Tibial nerve (tissue), 4 donors: ENCODE data around the gene NUP188. TPM values are rescaled to one million over a fixed set of nuclear protein-coding genes. Genes with fewer than 3 reads are reported as not detected.
A peak's percentile ranks its signal among the peaks of the same experiment; 100 is the strongest.

Experiments
- DNase-seq, 2 donors: peaks; one replicate each; pipeline ENCODE4 v3.0.0-alpha.2; 2019; ENCODE audit warnings: low spot score in 2 of 2
- H3K27ac ChIP-seq, 4 donors: fragments of 200-600 bp; sonication (generic) in 3 of 4; one replicate each; pipeline ENCODE4 v1.5.1; 2017 to 2019; ENCODE audit warnings: mild to moderate bottlenecking in 1 of 4
- H3K27me3 ChIP-seq, 2 donors: fragments of 200-600 bp; sonication (generic) in 1 of 2; one replicate each; pipeline versions ENCODE4 v1.5.1 to v1.6.0; 2017 to 2019
- H3K36me3 ChIP-seq, 3 donors: fragments of 200-600 bp; sonication (generic); one replicate each; pipeline ENCODE4 v1.5.1; 2018 to 2019
- H3K4me1 ChIP-seq, 4 donors: fragments of 200-600 bp; sonication (generic) in 3 of 4; one replicate each; pipeline ENCODE4 v1.5.1; 2017 to 2019
- H3K4me3 ChIP-seq, 4 donors: fragments of 200-600 bp; sonication (generic) in 3 of 4; one replicate each; pipeline ENCODE4 v1.5.1; 2017 to 2019; ENCODE audit warnings: mild to moderate bottlenecking in 1 of 4, moderate library complexity in 1 of 4
- H3K9me3 ChIP-seq, 4 donors: fragments of 200-600 bp; sonication (generic) in 3 of 4; one replicate each; pipeline ENCODE4 v1.5.1; 2017 to 2019
- CTCF ChIP-seq, 5 experiments: fragments of 200-600 bp in 3 of 5; fragments of 450-650 bp in 2 of 5; sonication (generic) in 3 of 5; IDR thresholded peaks; one replicate each; pipeline ENCODE4 v1.5.1; 2016 to 2019; ENCODE audit warnings: antibody characterized with exemption in 5 of 5, mild to moderate bottlenecking in 3 of 5, moderate library complexity in 2 of 5
- EP300 ChIP-seq, 2 donors: sonication (generic); formaldehyde crosslinking; IDR thresholded peaks; one replicate each; pipeline ENCODE4 v1.6.1; 2017; ENCODE audit warnings: antibody characterized with exemption in 2 of 2, mild to moderate bottlenecking in 1 of 2
- POLR2A ChIP-seq, 2 donors: fragments of 450-650 bp; IDR thresholded peaks; one replicate each; pipeline ENCODE4 v1.6.1; 2017; ENCODE audit warnings: antibody characterized with exemption in 2 of 2, mild to moderate bottlenecking in 2 of 2, moderate library complexity in 2 of 2
- WGBS, 2 donors: methylation state at CpG; one replicate each; pipeline ENCODE4 v1.1.5; 2018; 5-methylcytosine and 5-hydroxymethylcytosine counted together
- total RNA-seq, 4 donors: library from RNA; depleted of rRNA; stranded (reverse); fragments of >200 nt; gene quantifications; one replicate each; pipeline ENCODE4 v1.1.0, GENCODE V29; 2016

The NUP188 gene
- total RNA-seq, 4 donors from 2014 or later: 22.9 to 76.5 (median 43.5) TPM

- H3K27ac ChIP-seq: peak overlapping the region in 1 of 4 donors; percentile 73
- no peak overlapping the region for H3K4me3 ChIP-seq
- H3K27me3 ChIP-seq: no peaks in the 10 kb centered on the region
Observed at GRCh38 chr9:129008469-129008965, 61.0 kb downstream of the NUP188 start.

GRCh38 chr9:129008986-129009583 lies 61.6 kb downstream of the NUP188 start:
- H3K4me1 ChIP-seq: peaks cover 0 to 27% (median 10%) of the 10 kb centered on the region in 4 donors
- no peak for DNase-seq
- peak overlapping the region in 1 of 4 donors; percentile 73 for H3K27ac ChIP-seq
- H3K4me3 ChIP-seq: no peak overlapping the region
- 81 to 83% methylated on average over 7 to 13 of the region's 13 CpGs for WGBS, 2 donors
- H3K36me3 ChIP-seq: peaks cover 4 to 98% (median 14%) of the 10 kb centered on the region in 3 donors
- H3K27me3 ChIP-seq: no peaks in the 10 kb centered on the region
- no peak for TF ChIP-seq POLR2A (IDR thresholded peaks at IDR 0.05)
- no peaks in the 10 kb centered on the region for H3K9me3 ChIP-seq

More at GRCh38 chr9:129008469-129008965, 61.0 kb downstream of the NUP188 start:
- no peak for TF ChIP-seq CTCF (IDR thresholded peaks at IDR 0.05)
- no peak for TF ChIP-seq POLR2A (IDR thresholded peaks at IDR 0.05)
- no peak for TF ChIP-seq EP300 (IDR thresholded peaks at IDR 0.05)
- H3K4me1 ChIP-seq: peaks cover 0 to 27% (median 10%) of the 10 kb centered on the region in 4 donors
- DNase-seq: no peak
- peaks cover 4 to 97% (median 9%) of the 10 kb centered on the region in 3 donors for H3K36me3 ChIP-seq
- 87 to 90% methylated on average over 4 to 6 of the region's 6 CpGs for WGBS, 2 donors
- H3K9me3 ChIP-seq: no peaks in the 10 kb centered on the region

GRCh38 chr9:129009584-129010141 lies 62.2 kb downstream of the NUP188 start:
- Histone ChIP-seq H3K27ac (no peak overlapping the region), H3K36me3 (peaks cover 4 to 98% (median 20%) of the 10 kb centered on the region in 3 donors), H3K27me3 (no peaks in the 10 kb centered on the region), H3K9me3 (no peaks in the 10 kb centered on the region), H3K4me1 (peaks cover 0 to 27% (median 10%) of the 10 kb centered on the region in 4 donors), H3K4me3 (no peak overlapping the region)
- WGBS, 2 donors: 86% methylated on average over 15 to 16 of the region's 17 CpGs
- no peak for DNase-seq
- TF ChIP-seq CTCF (IDR thresholded peaks at IDR 0.05) (no peak), POLR2A (IDR thresholded peaks at IDR 0.05) (no peak), EP300 (IDR thresholded peaks at IDR 0.05) (no peak)

- WGBS, 2 donors: 81 to 98% methylated on average over 4 to 7 of the region's 8 CpGs
- no peak for DNase-seq
- Histone ChIP-seq H3K27me3 (no peaks in the 10 kb centered on the region), H3K27ac (no peak overlapping the region), H3K36me3 (peaks cover 4 to 92% (median 21%) of the 10 kb centered on the region in 3 donors), H3K4me1 (peaks cover 0 to 27% (median 10%) of the 10 kb centered on the region in 4 donors), H3K9me3 (no peaks in the 10 kb centered on the region), H3K4me3 (no peak overlapping the region)
- TF ChIP-seq EP300 (IDR thresholded peaks at IDR 0.05) (no peak), POLR2A (IDR thresholded peaks at IDR 0.05) (no peak)
Observed at GRCh38 chr9:129010267-129010975, 62.9 kb downstream of the NUP188 start.

- peaks cover 4 to 85% (median 21%) of the 10 kb centered on the region in 3 donors for H3K36me3 ChIP-seq
- no peak for TF ChIP-seq POLR2A (IDR thresholded peaks at IDR 0.05)
- TF ChIP-seq EP300 (IDR thresholded peaks at IDR 0.05): no peak
- TF ChIP-seq CTCF (IDR thresholded peaks at IDR 0.05): no peak
- H3K27me3 ChIP-seq: no peaks in the 10 kb centered on the region
- H3K4me1 ChIP-seq: peaks cover 0 to 26% (median 10%) of the 10 kb centered on the region in 4 donors
- WGBS, 2 donors: 90 to 93% methylated on average over 19 of the region's 19 CpGs
- DNase-seq: no peak
- no peaks in the 10 kb centered on the region for H3K9me3 ChIP-seq
- no peak overlapping the region for H3K4me3 ChIP-seq
- H3K27ac ChIP-seq: no peak overlapping the region
Observed at GRCh38 chr9:129011170-129011569, 63.7 kb downstream of the NUP188 start.
